Dermis microvascular lymphatic vessel endothelial cell (primary cell): ENCODE results near the gene ZNF385A. TPM values are rescaled to one million over a fixed set of nuclear protein-coding genes. Genes with fewer than 3 reads are reported as not detected.
"Not testable (repeated sequence)": the region's sequence is repeated elsewhere in the genome, so short reads cannot be mapped to it uniquely, and the experiment has no call there.

Experiments used
- DNase-seq, 2 donors: peaks; one replicate each; pipeline versions ENCODE4 v3.0.0 to v3.0.0-alpha.2; 2010; ENCODE audit warnings: low read depth in 2 of 2
- total RNA-seq: library from RNA; depleted of rRNA; stranded (reverse); fragments of >200 nt; gene quantifications from 2 replicates; pipeline ENCODE4 v1.2.1, GENCODE V29; 2014

The ZNF385A gene
- total RNA-seq, 1 donor from 2014 or later, result 0.26 TPM

DNA sequence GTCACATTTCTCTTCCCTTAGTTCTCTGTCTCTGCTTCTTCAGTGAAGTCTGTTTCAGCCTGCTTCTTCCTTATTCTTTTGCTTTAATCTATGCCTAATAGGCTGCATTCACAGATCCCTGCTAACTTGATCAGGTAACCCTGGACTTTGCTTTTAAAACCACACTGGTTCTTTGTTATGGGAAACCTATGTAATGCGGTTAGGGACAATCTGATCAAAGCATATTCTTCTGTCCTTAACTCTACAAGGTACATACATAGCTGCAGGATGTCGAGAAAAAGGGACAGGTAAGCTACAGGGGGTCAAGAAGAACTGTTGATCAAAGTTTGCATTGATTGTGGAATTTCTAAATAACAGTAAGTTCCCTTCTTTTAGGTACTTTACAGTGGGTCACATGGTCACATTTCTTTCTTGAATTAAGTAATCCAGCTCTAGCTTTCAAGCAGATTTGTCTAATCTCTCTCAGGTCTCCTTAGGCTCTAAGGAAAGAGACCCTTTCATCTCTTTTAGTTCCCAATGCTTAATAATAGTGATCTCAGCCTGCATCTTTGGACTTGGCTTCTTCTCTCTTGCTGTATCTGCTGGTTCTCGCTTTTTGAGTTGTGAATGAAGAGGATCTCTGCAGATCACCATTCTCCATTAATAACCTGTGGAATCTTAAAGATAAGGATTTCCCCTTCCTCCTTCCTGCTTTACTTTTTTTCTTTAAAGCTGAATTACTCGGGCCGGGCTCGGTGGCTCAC lies 55.8 kb downstream of the ZNF385A start:
- no peak for DNase-seq

DNA sequence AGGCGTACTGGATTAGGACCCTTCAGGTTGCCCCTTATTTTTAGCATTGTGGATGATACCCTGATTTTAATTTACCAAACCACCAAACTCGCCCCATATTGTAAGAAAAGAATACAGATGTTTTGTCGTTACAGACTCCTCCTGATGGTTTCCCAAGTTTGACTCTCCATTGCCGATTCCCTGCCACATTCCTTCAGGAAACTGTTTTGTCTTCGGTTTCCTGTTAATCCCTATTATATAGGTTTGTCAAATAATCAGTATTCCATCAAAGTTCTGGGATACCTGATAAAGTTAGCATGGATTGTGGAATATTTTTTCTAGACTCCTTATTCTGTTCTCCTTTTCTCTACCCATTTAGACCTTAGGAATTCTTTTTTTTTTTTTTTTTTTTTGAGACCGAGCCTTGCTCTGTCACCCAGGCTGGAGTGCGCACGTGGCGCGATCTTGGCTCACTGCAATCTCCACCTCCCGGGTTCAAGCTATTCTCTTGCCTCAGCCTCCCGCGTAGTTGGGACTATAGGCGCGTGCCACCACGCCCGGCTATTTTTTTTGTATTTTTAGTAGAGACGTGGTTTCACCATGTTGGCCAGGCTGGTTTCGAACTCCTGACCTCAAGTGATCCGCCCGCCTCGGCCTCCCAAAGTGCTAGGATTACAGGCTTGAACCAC lies 59.0 kb downstream of the ZNF385A start:
- DNase-seq, result not testable (repeated sequence)

DNA sequence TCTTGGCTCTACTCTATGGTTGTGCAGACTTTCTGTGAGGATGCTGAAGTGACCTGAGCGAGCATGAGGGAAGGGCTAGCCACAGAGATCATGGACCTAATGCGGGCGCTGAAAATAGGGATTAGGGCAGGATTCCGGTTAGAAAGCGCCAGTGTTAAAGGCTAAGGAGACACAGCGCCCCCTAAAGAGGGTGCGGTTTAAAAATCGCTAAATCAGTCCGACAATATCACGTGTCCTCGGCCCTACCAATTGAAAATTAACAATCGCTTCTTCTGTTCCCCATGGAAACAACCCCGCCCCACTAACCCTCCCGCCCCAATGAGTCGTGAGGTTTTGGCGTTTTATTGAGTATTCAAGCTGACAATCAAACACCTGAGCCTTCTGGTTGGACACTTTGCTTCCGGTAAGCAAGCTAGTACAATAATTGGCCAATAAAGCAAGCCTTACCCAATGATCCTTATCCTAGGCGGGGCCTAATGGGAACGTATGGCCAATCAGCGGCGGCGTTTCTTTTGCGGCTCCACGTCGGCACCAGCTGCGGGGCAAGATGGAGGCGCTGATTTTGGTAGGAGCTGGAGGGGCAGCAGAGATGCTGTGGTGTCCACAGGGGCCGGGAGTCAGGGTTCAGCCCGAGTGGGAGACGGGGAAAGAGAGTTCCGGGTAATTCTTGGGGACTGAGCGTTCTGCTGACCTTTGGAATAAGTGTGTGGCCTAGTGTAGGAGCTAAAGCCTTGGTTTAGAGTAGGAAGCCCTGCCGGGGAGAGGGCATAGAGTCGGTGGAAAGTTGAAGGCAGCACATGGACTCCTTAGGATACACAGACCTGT lies 59.7 kb downstream of the ZNF385A start, which contains the start of gene COPZ1:
Gene COPZ1 (plus strand): TSS at position 515 of the 825 bp plus-strand sequence. CDS start 33 bp downstream, at position 548.
- DNase-seq, result peak; percentile 99 to 100

DNA sequence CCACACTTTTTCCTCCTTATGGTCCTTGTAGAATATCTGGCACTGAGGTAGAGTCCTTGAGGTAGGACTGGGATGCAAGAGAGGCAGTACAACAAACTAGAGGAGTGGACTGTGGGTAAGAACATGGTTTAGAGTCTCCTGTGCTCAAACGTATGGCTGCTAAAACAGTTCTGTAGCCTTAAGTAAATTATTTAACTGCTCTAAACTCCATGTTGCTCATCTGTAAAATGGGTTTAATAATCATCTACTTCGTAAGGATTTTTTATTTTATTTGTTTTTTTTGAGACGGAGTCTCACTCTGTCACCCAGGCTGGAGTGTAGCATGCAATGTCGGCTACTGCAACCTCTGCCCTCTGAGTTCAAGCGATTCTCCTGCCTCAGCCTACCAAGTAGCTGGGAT lies 63.2 kb downstream of the ZNF385A start:
- no peak for DNase-seq

Other genes starting within 250 kb of the ZNF385A start
- gene SMUG1, start 195.7 kb downstream of the ZNF385A start, total RNA-seq, result 16.2 and 17.5 TPM in 2 replicates
- gene CBX5, start 104.6 kb downstream of the ZNF385A start, total RNA-seq, result 30.9 and 31.9 TPM in 2 replicates
- gene HNRNPA1, start 104.0 kb downstream of the ZNF385A start, total RNA-seq, result 339 and 443 TPM in 2 replicates
- gene NFE2, start 83.7 kb downstream of the ZNF385A start, total RNA-seq, result not detected in 2 replicates
- gene COPZ1, start 59.6 kb downstream of the ZNF385A start, total RNA-seq, result 75.4 and 96.7 TPM in 2 replicates
- not detected in 2 replicates for gene GPR84, start 20.2 kb downstream of the ZNF385A start, total RNA-seq
- 299 and 342 TPM in 2 replicates for gene ITGA5, start 34.5 kb upstream of the ZNF385A start, total RNA-seq
- not detected in 2 replicates for gene GTSF1, start 88.9 kb upstream of the ZNF385A start, total RNA-seq
- under 0.01 TPM in 1 of 2 replicates, not detected in the other for gene NCKAP1L, start 113.0 kb upstream of the ZNF385A start, total RNA-seq
- gene PDE1B, start 164.9 kb upstream of the ZNF385A start, total RNA-seq, result not detected in 2 replicates
- not detected in 2 replicates for gene PPP1R1A, start 203.9 kb upstream of the ZNF385A start, total RNA-seq